RCC 7860 (cell line): ENCODE results near the gene DAG1.

Source experiments
- DNase-seq: peaks from one replicate; pipeline ENCODE4 v3.0.0-alpha.2; 2015; ENCODE audit warnings: low spot score
- FAIRE-seq: peaks from 2 replicates; lab custom pipeline; 2012; peaks lifted over from hg19 to GRCh38; lab: Jason Lieb, UNC

DAG1 gene

GRCh38 chr3:49469936-49470713 is at the start of gene DAG1:
TSS of gene DAG1 (plus strand) at chr3:49470267. CDS start at chr3:49510535, 40,268 bp downstream.
- DNase-seq (peak; percentile 86), FAIRE-seq (no peak)

- DNase-seq (no peak), FAIRE-seq (no peak)
Measured at GRCh38 chr3:49421890-49422378, 48.1 kb upstream of the DAG1 start.

- FAIRE-seq (no peak), DNase-seq (no peak)
Measured at GRCh38 chr3:49422379-49423248, 47.5 kb upstream of the DAG1 start, which contains the start of gene AMT. TSS of gene AMT (minus strand) at chr3:49422473. CDS start at chr3:49422450, 23 bp downstream.

- FAIRE-seq (no peak), DNase-seq (no peak)
Measured at GRCh38 chr3:49424816-49425215, 45.3 kb upstream of the DAG1 start.

GRCh38 chr3:49427586-49427985 is 42.5 kb upstream of the DAG1 start:
- no peak for FAIRE-seq
- no peak for DNase-seq

- FAIRE-seq (no peak), DNase-seq (peak; percentile 77)
Measured at GRCh38 chr3:49428752-49429080, 41.4 kb upstream of the DAG1 start.

GRCh38 chr3:49434731-49435130 is 35.3 kb upstream of the DAG1 start:
- no peak for DNase-seq
- no peak for FAIRE-seq

GRCh38 chr3:49445391-49445790 is 24.7 kb upstream of the DAG1 start:
- DNase-seq, result no peak
- no peak for FAIRE-seq

- FAIRE-seq (no peak), DNase-seq (no peak)
Measured at GRCh38 chr3:49453621-49454020, 16.4 kb upstream of the DAG1 start.

GRCh38 chr3:49454458-49454857 is 15.6 kb upstream of the DAG1 start:
- DNase-seq (peak; percentile 9), FAIRE-seq (no peak)

- FAIRE-seq (no peak), DNase-seq (no peak)
Measured at GRCh38 chr3:49454898-49455681, 15.0 kb upstream of the DAG1 start.

- no peak for FAIRE-seq
- DNase-seq, result peak; percentile 34
Measured at GRCh38 chr3:49456466-49456865, 13.6 kb upstream of the DAG1 start.

- no peak for DNase-seq
- no peak for FAIRE-seq
Measured at GRCh38 chr3:49460188-49460890, 9.7 kb upstream of the DAG1 start.

- DNase-seq (no peak), FAIRE-seq (no peak)
Measured at GRCh38 chr3:49460956-49461355, 9.1 kb upstream of the DAG1 start.

GRCh38 chr3:49461443-49462171 is 8.5 kb upstream of the DAG1 start:
- DNase-seq (peak; percentile 43), FAIRE-seq (no peak)

GRCh38 chr3:49462222-49462621 is 7.8 kb upstream of the DAG1 start:
- FAIRE-seq (peak; percentile 43), DNase-seq (peak; percentile 84)

GRCh38 chr3:49465270-49466034 is 4.6 kb upstream of the DAG1 start:
- FAIRE-seq, result no peak
- DNase-seq, result no peak

- FAIRE-seq, result no peak
- no peak for DNase-seq
Measured at GRCh38 chr3:49466085-49466484, 4.0 kb upstream of the DAG1 start.
